Caco-2 (cell line): ENCODE data around the gene PRLH. TPM values are rescaled to one million over a fixed set of nuclear protein-coding genes. Genes with fewer than 3 reads are reported as not detected.

ENCODE experiments used
- BruUV-seq: library from RNA; stranded (reverse); fragments of 400-500 nt; replicated peaks from 2 replicates; lab custom pipeline; 2021; lab: Mats Ljungman, UMichigan
- CTCF ChIA-PET: fragments of 300-600 bp; sonication (Branson Sonifier 250); formaldehyde crosslinking; loops from one replicate; lab custom pipeline; 2022; ENCODE audit warnings: antibody characterized with exemption; lab: Charles Lee
- POLR2A ChIA-PET: fragments of 300-600 bp; sonication (Branson Sonifier 250); formaldehyde crosslinking; loops from one replicate; lab custom pipeline; 2022; ENCODE audit warnings: antibody characterized with exemption; lab: Charles Lee
- DNase-seq, 2 experiments: peaks; one replicate each; pipeline versions ENCODE4 v3.0.0 to v3.0.0-alpha.2; 2020 to 2022
- H3K27me3 ChIP-seq: replicated peaks from 2 replicates; pipeline ENCODE4 v1.6.0; 2011; ENCODE audit warnings: low read length; ENCODE audit not compliant: control insufficient read depth, insufficient read depth
- H3K36me3 ChIP-seq: 2 replicates; pipeline ENCODE4 v1.5.1; 2011; ENCODE audit warnings: low read length; ENCODE audit not compliant: control insufficient read depth, insufficient read depth
- H3K4me1 ChIP-seq: fragments of 250-450 bp; sonication (Bioruptor Pico); 2 replicates; pipeline ENCODE4 v1.5.1; 2020; ENCODE audit warnings: mild to moderate bottlenecking
- H3K4me3 ChIP-seq: 2 replicates; pipeline ENCODE4 v1.5.1; 2011; ENCODE audit warnings: low read depth, mild to moderate bottlenecking, control low read depth, low read length
- H3K9me3 ChIP-seq: fragments of 250-450 bp; sonication (Bioruptor Pico); 2 replicates; pipeline ENCODE4 v1.5.1; 2020; ENCODE audit warnings: mild to moderate bottlenecking, moderate library complexity
- H3K27ac Mint-ChIP-seq: one replicate; pipeline ENCODE4 v1.8.0; 2022; ENCODE audit warnings: mixed read lengths; ENCODE audit not compliant: unreplicated experiment
- H3K27me3 Mint-ChIP-seq: one replicate; pipeline ENCODE4 v1.8.0; 2022; ENCODE audit warnings: mixed read lengths; ENCODE audit not compliant: insufficient read depth, unreplicated experiment
- H3K36me3 Mint-ChIP-seq: one replicate; pipeline ENCODE4 v1.8.0; 2022; ENCODE audit warnings: mild to moderate bottlenecking, mixed read lengths; ENCODE audit not compliant: insufficient read depth, unreplicated experiment
- H3K4me1 Mint-ChIP-seq: one replicate; pipeline ENCODE4 v1.8.0; 2022; ENCODE audit warnings: low read depth, mixed read lengths; ENCODE audit not compliant: unreplicated experiment
- H3K4me3 Mint-ChIP-seq: one replicate; pipeline ENCODE4 v1.8.0; 2022; ENCODE audit warnings: mild to moderate bottlenecking, moderate library complexity, mixed read lengths; ENCODE audit not compliant: unreplicated experiment
- H3K9me3 Mint-ChIP-seq: one replicate; pipeline ENCODE4 v1.8.0; 2022; ENCODE audit warnings: mixed read lengths; ENCODE audit not compliant: unreplicated experiment
- intact Hi-C: fragments of 100-400 bp; cut with micrococcal nuclease; formaldehyde crosslinking; loops from one replicate; pipeline ENCODE4 v1.10.0; 2022; ENCODE audit not compliant: unreplicated experiment
- total RNA-seq: library from RNA; stranded (reverse); gene quantifications from 2 replicates; pipeline ENCODE4 v1.2.3, GENCODE V29; 2022
- TF ChIP-seq, protein P1 (sequence below), 2 experiments: fragments of 200-600 bp in 1 of 2; IDR thresholded peaks; 1 replicate in 1 of 2; 2 replicates in 1 of 2; pipeline versions ENCODE4 v1.5.1 to v1.8.0; 2011 to 2022; ENCODE audit warnings: antibody characterized with exemption in 1 of 2, control low read depth in 1 of 2, inconsistent platforms in 1 of 2, low read depth in 1 of 2, low read length in 1 of 2, mild to moderate bottlenecking in 1 of 2, moderate library complexity in 1 of 2; ENCODE audit not compliant: insufficient read depth in 1 of 2, severe bottlenecking in 1 of 2, unreplicated experiment in 1 of 2

The PRLH gene
- total RNA-seq, 1 experiment from 2014 or later = not detected

DNA sequence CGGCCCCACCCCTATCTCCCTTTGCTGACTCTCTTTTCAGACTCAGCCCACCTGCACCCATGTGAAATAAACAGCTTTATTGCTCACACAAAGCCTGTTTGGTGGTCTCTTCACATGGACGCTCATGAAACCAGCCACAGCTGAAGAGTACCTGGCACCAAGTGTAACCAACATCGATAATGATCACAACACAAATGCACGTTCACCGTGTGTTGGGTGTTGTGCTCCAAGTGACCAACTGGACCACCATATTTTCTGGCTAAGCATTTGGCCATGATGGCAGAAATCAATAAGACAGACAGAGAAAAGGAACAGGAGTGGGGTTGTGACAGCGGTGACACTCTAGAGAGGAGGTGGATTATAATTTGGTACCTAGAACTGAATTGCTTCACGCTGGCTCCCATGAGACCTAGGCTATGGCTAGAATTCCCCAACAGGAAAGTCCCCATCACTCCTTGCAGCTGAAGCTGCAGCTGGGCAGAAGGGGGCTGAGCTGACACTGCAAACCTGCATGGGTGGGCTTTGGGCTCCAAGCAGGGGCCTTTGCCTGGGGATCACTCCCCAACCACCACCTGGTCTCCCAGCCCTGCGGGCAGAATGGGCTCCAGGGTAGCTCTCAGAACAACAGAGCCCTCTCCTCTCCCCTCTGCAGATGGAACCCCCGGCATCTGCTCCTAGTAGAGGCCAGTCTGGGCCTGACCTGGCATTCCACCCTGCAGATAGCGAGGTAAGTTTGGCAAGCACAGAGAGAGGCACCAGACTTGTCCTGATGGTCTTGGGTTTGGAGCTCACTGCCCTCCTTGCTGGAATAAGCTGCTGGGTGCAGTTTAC lies 46.4 kb downstream of the PRLH start:
- Histone ChIP-seq H3K4me3 (no peak overlapping the region), H3K4me1 (peaks cover 34% of the 10 kb centered on the region), H3K9me3 (no peaks in the 10 kb centered on the region), H3K27me3 (no peaks in the 10 kb centered on the region), H3K36me3 (no peaks in the 10 kb centered on the region)
- CTCF ChIA-PET = interaction anchor here (1.7 kb wide), 1 partner anchor 11 kb away, joined by 4 read pairs; no protein-coding TSS in a partner anchor
- H3K27ac Mint-ChIP-seq = peak overlapping the region; percentile 86
- DNase-seq = no peak
- TF ChIP-seq, protein P1, sequence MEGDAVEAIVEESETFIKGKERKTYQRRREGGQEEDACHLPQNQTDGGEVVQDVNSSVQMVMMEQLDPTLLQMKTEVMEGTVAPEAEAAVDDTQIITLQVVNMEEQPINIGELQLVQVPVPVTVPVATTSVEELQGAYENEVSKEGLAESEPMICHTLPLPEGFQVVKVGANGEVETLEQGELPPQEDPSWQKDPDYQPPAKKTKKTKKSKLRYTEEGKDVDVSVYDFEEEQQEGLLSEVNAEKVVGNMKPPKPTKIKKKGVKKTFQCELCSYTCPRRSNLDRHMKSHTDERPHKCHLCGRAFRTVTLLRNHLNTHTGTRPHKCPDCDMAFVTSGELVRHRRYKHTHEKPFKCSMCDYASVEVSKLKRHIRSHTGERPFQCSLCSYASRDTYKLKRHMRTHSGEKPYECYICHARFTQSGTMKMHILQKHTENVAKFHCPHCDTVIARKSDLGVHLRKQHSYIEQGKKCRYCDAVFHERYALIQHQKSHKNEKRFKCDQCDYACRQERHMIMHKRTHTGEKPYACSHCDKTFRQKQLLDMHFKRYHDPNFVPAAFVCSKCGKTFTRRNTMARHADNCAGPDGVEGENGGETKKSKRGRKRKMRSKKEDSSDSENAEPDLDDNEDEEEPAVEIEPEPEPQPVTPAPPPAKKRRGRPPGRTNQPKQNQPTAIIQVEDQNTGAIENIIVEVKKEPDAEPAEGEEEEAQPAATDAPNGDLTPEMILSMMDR (IDR thresholded peaks at IDR 0.05; ENCODE audit: insufficient read depth in 1 of 2, low read depth in 1 of 2, low read length in 1 of 2, severe bottlenecking in 1 of 2, unreplicated experiment in 1 of 2) = no peak
- BruUV-seq = no TSS peak
- intact Hi-C loops = loop anchor here (5.0 kb wide), 1 partner anchor 50 kb away; no protein-coding TSS in a partner anchor
- H3K36me3 Mint-ChIP-seq = peaks cover 4% of the 10 kb centered on the region
- POLR2A ChIA-PET = interaction anchor here (0.6 kb wide), 1 partner anchor 81 kb away, joined by 3 read pairs; no protein-coding TSS in a partner anchor
- H3K4me3 Mint-ChIP-seq = no peak overlapping the region
- peaks cover 42% of the 10 kb centered on the region for H3K4me1 Mint-ChIP-seq
- H3K9me3 Mint-ChIP-seq = no peaks in the 10 kb centered on the region
- no peaks in the 10 kb centered on the region for H3K27me3 Mint-ChIP-seq

DNA sequence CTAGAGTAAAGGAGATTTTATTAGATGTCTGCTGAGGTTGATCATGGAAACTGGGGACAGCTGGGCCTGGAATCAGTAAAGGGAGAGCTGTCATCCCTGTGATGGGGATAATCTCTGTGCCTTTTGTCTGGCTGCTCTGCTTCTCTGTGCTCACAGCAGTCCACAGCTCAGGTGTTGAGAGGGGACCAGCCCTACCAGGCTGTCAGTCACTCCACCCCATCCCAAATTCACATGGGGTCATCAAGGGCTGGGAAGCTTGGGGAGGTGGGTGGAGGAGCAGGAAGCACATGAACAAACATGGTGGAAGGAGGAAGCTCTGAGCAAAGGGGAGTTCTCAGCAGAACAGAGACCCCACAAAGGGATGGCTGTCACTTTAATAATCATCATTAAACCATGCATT lies 47.3 kb downstream of the PRLH start:
- H3K4me1 Mint-ChIP-seq = peaks cover 42% of the 10 kb centered on the region

More for the DNA sequence above, 47.3 kb downstream of the PRLH start:
- ChIA-PET POLR2A (interaction anchor here (0.6 kb wide), 1 partner anchor 82 kb away, joined by 3 read pairs; no protein-coding TSS in a partner anchor), CTCF (interaction anchor here (1.7 kb wide), 1 partner anchor 12 kb away, joined by 4 read pairs; no protein-coding TSS in a partner anchor)
- no TSS peak for BruUV-seq
- Mint-ChIP-seq H3K36me3 (peaks cover 4% of the 10 kb centered on the region), H3K27ac (peak overlapping the region; percentile 88), H3K9me3 (no peaks in the 10 kb centered on the region), H3K4me3 (peak overlapping the region; percentile 54), H3K27me3 (no peaks in the 10 kb centered on the region)
- H3K36me3 ChIP-seq = no peaks in the 10 kb centered on the region
- TF ChIP-seq, protein P1 (IDR thresholded peaks at IDR 0.05; ENCODE audit: insufficient read depth in 1 of 2, low read depth in 1 of 2, low read length in 1 of 2, severe bottlenecking in 1 of 2, unreplicated experiment in 1 of 2) = no peak
- H3K4me3 ChIP-seq = no peak overlapping the region
- H3K27me3 ChIP-seq = no peaks in the 10 kb centered on the region
- H3K4me1 ChIP-seq = peaks cover 34% of the 10 kb centered on the region
- DNase-seq = no peak
- no peaks in the 10 kb centered on the region for H3K9me3 ChIP-seq
- intact Hi-C loops = loop anchor here (1.0 to 5.0 kb wide), 4 partner anchors 18 to 79 kb away; partner anchors contain the start of gene RAB17
